VCaP (cell line): ENCODE results near the gene STOM.

Source experiments
- H3K27ac ChIP-seq: fragments of 450-650 bp; 2 replicates; pipeline ENCODE4 v1.5.1; 2017
- TF ChIP-seq, protein P1 (sequence below): fragments of 450-650 bp; conservative IDR thresholded peaks from 2 replicates; pipeline ENCODE4 v1.5.1; 2017; ENCODE audit warnings: mild to moderate bottlenecking, moderate library complexity

The STOM gene

DNA sequence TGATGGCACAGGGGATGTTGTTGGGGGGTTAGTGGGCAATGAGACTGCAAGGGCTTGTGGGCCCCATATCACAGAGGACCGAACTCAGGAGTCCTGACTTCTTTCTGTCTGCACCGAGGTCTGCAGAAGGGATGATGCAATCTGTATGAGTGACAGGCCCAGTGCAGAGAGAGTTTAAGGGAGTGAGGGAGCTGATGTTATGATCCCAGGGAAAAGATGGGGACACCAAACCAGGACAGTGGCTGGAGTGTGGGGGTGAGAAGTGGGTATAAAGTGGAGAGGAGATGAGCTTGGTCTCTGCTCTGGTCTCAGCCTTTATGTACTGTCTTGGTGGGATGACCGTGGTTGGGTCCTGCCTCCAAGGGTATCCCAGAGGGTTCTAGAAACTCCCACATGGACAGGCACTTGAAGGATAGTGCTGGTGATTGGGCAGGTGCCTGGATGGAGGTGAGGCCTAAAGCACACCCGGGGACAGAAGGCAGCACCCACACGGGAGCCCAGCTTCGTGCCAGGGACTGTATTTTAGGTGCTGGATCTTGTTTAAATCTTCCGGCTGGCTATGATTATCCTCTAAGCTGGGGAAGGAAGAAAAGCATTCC is 80.2 kb downstream of the STOM start:
- TF ChIP-seq, protein P1, sequence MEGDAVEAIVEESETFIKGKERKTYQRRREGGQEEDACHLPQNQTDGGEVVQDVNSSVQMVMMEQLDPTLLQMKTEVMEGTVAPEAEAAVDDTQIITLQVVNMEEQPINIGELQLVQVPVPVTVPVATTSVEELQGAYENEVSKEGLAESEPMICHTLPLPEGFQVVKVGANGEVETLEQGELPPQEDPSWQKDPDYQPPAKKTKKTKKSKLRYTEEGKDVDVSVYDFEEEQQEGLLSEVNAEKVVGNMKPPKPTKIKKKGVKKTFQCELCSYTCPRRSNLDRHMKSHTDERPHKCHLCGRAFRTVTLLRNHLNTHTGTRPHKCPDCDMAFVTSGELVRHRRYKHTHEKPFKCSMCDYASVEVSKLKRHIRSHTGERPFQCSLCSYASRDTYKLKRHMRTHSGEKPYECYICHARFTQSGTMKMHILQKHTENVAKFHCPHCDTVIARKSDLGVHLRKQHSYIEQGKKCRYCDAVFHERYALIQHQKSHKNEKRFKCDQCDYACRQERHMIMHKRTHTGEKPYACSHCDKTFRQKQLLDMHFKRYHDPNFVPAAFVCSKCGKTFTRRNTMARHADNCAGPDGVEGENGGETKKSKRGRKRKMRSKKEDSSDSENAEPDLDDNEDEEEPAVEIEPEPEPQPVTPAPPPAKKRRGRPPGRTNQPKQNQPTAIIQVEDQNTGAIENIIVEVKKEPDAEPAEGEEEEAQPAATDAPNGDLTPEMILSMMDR, result no peak
- no peak overlapping the region for H3K27ac ChIP-seq

DNA sequence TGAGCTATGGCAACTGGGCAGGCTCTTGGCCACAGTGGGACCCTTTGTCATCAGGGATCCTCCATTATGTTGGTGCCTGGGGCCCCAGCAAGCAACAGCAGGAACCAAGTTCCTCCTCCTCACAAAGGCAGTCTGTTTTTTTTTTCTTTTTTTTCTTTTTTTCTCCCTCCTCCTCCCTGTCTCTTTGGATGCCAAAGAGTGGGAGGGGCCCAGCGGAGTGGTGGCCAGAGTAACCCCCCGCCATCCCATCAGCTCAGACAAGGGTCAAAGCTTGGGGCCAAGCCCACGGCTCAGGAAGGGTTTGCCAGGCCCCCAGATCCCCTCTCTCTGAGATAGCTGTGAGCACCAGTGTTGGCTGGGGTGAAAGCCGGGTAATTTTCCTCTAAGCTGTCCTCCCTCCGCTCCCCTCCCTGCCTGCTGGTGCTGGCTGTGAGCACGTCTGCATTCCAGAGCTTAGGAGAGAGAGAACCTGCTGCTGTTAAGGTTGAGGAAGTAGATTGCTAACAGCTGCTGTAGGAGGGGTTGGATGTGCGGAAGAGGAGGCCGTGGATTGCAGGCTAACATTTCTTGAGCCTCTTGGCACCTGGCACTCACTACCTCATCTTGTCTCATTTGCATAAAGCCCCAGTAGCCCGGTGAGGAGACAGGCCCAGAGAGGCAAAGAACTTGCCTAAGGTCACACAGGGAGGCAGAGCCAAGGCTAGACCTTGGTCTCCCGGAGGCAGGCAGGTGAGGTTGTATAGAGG is 80.9 kb downstream of the STOM start:
- no peak overlapping the region for H3K27ac ChIP-seq
- TF ChIP-seq, protein P1, result no peak
